ENCODE data around the gene CCL25.

Gene CCL25

DNA sequence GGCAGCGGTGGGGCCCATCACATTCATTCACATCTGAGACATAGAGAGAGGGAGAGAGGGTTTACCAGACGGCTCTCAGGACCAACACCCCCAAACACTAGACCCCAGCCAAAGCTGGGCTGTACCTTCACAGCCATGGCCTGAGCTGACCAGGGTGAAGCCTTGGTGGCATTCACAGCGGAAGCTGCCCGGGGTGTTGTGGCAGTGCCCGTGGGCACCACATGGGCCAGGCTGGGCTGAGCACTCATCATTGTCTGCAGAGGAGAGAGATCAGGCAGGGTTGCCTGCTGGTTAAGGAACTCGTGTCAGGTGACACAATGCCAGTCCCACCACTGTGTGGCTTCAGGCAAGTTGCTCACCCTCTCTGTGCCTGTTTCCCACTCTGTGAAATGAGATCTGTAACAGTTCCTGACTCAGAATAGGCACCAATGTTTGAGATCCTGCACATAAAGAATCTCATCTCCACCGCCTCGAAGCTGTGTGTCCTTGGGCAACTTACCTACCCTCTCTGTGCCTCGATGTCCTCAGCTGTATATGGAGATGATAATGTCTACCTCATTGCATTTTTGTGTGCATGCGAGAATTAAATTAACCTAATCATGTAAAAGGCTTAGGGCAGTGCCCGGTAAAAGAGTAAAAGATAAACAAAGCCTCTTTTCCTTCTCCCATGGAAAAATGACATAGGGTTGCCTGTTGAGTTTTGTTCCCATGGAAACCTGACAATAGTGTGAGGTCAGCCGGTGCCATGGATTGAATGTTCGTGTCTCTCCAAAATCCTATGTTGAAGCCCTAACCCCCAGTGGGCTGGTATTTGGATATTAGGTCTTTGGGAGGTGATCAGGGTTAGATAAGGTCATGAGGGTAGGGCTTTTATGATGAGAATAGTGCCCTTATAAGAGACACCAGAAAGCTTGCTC lies 22.9 kb downstream of the CCL25 start:
- Histone ChIP-seq H3K4me1 (ENCODE audit: control insufficient read depth, insufficient read depth, low read length) (no peaks in the 10 kb centered on the region), H3K4me3 (ENCODE audit: low read length) (no peak overlapping the region), H3K27me3 (ENCODE audit: control insufficient read depth, insufficient read depth, low read length) (peaks cover 5% of the 10 kb centered on the region)

DNA sequence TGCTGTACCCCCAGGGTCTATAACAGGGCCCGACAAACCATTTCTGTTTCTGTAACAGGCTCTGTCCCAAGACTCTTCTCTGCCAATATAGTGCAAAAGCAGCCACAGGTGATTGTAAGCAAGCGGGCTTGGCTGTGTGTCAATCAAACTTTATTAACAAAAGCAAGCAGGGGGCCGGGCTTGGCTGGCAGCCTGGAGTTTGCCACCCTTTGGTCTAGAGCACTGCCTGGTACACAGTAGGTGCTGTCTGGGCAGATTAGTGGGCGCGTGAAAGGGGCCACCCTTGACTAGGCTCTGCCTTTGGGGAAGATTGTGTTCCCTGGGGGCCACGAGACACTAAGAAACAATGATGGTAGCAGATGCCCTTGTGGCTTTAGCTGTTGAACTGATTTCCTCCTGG lies 27.4 kb downstream of the CCL25 start:
- Histone ChIP-seq H3K36me3 (ENCODE audit: insufficient read depth, low read length) (no peaks in the 10 kb centered on the region), H3K4me2 (ENCODE audit: low read length) (no peak overlapping the region), H3K4me1 (ENCODE audit: control insufficient read depth, insufficient read depth, low read length) (no peaks in the 10 kb centered on the region), H3K9ac (ENCODE audit: low read depth, low read length) (no peak overlapping the region), H3K9me3 (replicated peaks; ENCODE audit: low read length) (no peaks in the 10 kb centered on the region), H3K27me3 (ENCODE audit: control insufficient read depth, insufficient read depth, low read length) (peaks cover 5% of the 10 kb centered on the region), H3K4me3 (ENCODE audit: low read length) (no peak overlapping the region)

More for the DNA sequence above, 22.9 kb downstream of the CCL25 start:
- H3K4me2 ChIP-seq (ENCODE audit: low read length) = no peak overlapping the region
- no peaks in the 10 kb centered on the region for H3K36me3 ChIP-seq (ENCODE audit: insufficient read depth, low read length)
- peaks cover 3% of the 10 kb centered on the region for H3K9me3 ChIP-seq (replicated peaks; ENCODE audit: low read length)
- H3K9ac ChIP-seq (ENCODE audit: low read depth, low read length) = no peak overlapping the region

DNA sequence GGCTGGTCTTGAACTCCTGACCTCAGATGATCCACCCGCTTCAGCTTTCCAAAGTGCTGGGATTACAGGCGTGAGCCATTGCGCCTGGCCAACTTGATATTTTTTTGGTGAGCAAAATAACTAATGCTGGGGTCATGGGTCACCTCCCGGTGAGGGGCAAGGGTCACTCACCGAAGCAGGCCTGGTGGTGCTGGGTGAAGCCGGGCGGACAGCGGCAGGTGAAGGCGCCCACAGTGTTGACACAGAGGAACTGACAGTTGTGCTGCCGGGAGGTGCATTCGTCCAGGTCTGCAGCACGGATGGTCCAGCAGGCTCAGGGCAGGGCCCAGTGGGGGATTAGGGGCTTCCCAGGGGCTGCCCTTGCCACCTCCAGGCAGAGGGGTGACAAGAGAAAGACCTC lies 28.3 kb downstream of the CCL25 start:
- Histone ChIP-seq H3K9me3 (replicated peaks; ENCODE audit: low read length) (no peaks in the 10 kb centered on the region), H3K36me3 (ENCODE audit: insufficient read depth, low read length) (no peaks in the 10 kb centered on the region), H3K4me1 (ENCODE audit: control insufficient read depth, insufficient read depth, low read length) (no peaks in the 10 kb centered on the region), H3K4me3 (ENCODE audit: low read length) (no peak overlapping the region), H3K27me3 (ENCODE audit: control insufficient read depth, insufficient read depth, low read length) (peaks cover 5% of the 10 kb centered on the region), H3K9ac (ENCODE audit: low read depth, low read length) (no peak overlapping the region), H3K4me2 (ENCODE audit: low read length) (no peak overlapping the region)

GRCh38 chr19:8081569-8082550 lies 29.3 kb downstream of the CCL25 start:
- peaks cover 5% of the 10 kb centered on the region for H3K27me3 ChIP-seq (ENCODE audit: control insufficient read depth, insufficient read depth, low read length)
- H3K36me3 ChIP-seq (ENCODE audit: insufficient read depth, low read length) = no peaks in the 10 kb centered on the region
- H3K4me3 ChIP-seq (ENCODE audit: low read length) = no peak overlapping the region
- H3K4me1 ChIP-seq (ENCODE audit: control insufficient read depth, insufficient read depth, low read length) = no peaks in the 10 kb centered on the region
- no peak overlapping the region for H3K9ac ChIP-seq (ENCODE audit: low read depth, low read length)
- H3K9me3 ChIP-seq (replicated peaks; ENCODE audit: low read length) = no peaks in the 10 kb centered on the region
- no peak overlapping the region for H3K4me2 ChIP-seq (ENCODE audit: low read length)

DNA sequence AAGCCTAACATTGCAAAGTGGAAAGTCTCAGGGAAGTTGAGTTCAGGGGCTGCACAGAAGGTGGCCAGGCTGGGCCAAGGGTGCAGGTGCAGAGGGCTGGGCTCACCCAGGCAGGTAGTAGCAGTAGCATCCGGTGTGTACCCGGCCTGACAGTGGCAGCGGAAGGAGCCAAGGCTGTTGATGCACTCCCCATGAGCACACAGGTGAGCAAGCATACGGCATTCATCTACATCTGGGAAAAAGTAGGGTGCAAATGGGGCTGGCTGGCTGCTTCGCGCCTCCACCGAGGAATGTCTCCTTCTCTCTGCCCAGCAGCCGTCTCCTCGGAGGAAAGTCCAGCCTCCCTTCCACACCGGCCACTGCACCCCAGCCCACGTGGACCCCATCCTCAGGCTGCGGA lies 30.6 kb downstream of the CCL25 start:
- Histone ChIP-seq H3K36me3 (ENCODE audit: insufficient read depth, low read length) (no peaks in the 10 kb centered on the region), H3K4me2 (ENCODE audit: low read length) (no peak overlapping the region), H3K9me3 (replicated peaks; ENCODE audit: low read length) (peaks cover 3% of the 10 kb centered on the region), H3K4me3 (ENCODE audit: low read length) (no peak overlapping the region), H3K4me1 (ENCODE audit: control insufficient read depth, insufficient read depth, low read length) (no peaks in the 10 kb centered on the region), H3K9ac (ENCODE audit: low read depth, low read length) (no peak overlapping the region), H3K27me3 (ENCODE audit: control insufficient read depth, insufficient read depth, low read length) (peaks cover 2% of the 10 kb centered on the region)

DNA sequence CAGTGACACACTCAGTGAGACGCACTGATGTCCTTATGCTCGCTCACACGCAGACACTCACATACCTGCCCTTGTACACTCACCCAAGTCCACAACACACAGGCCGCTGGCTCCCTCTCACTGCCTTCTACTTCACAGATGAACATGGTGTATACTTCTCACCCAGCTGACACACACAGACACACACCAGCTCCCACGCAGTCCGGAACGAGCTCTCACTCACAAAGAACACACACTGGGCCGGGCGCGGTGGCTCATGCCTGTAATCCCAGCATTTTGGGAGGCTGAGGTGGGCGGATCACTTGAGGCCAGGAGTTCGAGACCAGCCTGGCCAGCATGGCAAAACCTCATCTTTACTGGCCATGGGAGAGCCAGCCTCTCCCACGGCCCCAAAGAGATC lies 31.6 kb downstream of the CCL25 start:
- no peaks in the 10 kb centered on the region for H3K27me3 ChIP-seq (ENCODE audit: control insufficient read depth, insufficient read depth, low read length)

GRCh38 chr19:8085598-8086408 lies 33.2 kb downstream of the CCL25 start:
- no peaks in the 10 kb centered on the region for H3K36me3 ChIP-seq (ENCODE audit: insufficient read depth, low read length)
- no peak overlapping the region for H3K4me2 ChIP-seq (ENCODE audit: low read length)
- no peaks in the 10 kb centered on the region for H3K27me3 ChIP-seq (ENCODE audit: control insufficient read depth, insufficient read depth, low read length)
- H3K4me3 ChIP-seq (ENCODE audit: low read length) = no peak overlapping the region
- H3K9ac ChIP-seq (ENCODE audit: low read depth, low read length) = no peak overlapping the region
- H3K4me1 ChIP-seq (ENCODE audit: control insufficient read depth, insufficient read depth, low read length) = no peaks in the 10 kb centered on the region
- peaks cover 7% of the 10 kb centered on the region for H3K9me3 ChIP-seq (replicated peaks; ENCODE audit: low read length)

More for the DNA sequence above, 31.6 kb downstream of the CCL25 start:
- Histone ChIP-seq H3K4me1 (ENCODE audit: control insufficient read depth, insufficient read depth, low read length) (no peaks in the 10 kb centered on the region), H3K9me3 (replicated peaks; ENCODE audit: low read length) (peaks cover 4% of the 10 kb centered on the region), H3K4me3 (ENCODE audit: low read length) (no peak overlapping the region), H3K36me3 (ENCODE audit: insufficient read depth, low read length) (no peaks in the 10 kb centered on the region), H3K4me2 (ENCODE audit: low read length) (no peak overlapping the region), H3K9ac (ENCODE audit: low read depth, low read length) (no peak overlapping the region)

DNA sequence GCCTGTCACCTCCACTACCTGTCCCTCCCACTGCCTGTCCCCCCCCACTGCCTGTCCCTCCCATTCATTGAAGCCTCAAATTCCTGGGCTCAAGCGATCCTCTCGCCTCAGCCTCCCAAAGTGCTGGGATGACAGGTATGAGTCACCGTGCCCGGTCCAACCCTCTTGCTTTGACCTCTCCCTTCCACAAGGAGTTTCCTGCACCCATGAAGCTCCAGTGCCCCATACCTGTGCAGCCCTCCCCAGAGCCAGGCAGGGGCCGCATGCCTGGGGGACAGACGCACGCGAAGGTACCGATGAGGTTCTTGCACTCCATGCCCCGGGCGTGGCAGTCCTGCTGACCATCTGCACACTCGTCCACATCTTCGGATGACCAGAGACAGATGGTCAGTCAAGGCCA lies 34.3 kb downstream of the CCL25 start:
- H3K4me3 ChIP-seq (ENCODE audit: low read length) = no peak overlapping the region

GRCh38 chr19:8087876-8088275 lies 35.3 kb downstream of the CCL25 start:
- Histone ChIP-seq H3K9me3 (replicated peaks; ENCODE audit: low read length) (peaks cover 7% of the 10 kb centered on the region), H3K36me3 (ENCODE audit: insufficient read depth, low read length) (no peaks in the 10 kb centered on the region), H3K4me2 (ENCODE audit: low read length) (no peak overlapping the region), H3K9ac (ENCODE audit: low read depth, low read length) (no peak overlapping the region), H3K4me1 (ENCODE audit: control insufficient read depth, insufficient read depth, low read length) (no peaks in the 10 kb centered on the region), H3K4me3 (ENCODE audit: low read length) (no peak overlapping the region), H3K27me3 (ENCODE audit: control insufficient read depth, insufficient read depth, low read length) (no peaks in the 10 kb centered on the region)

More for the DNA sequence above, 34.3 kb downstream of the CCL25 start:
- Histone ChIP-seq H3K4me1 (ENCODE audit: control insufficient read depth, insufficient read depth, low read length) (no peaks in the 10 kb centered on the region), H3K9me3 (replicated peaks; ENCODE audit: low read length) (peaks cover 7% of the 10 kb centered on the region), H3K36me3 (ENCODE audit: insufficient read depth, low read length) (no peaks in the 10 kb centered on the region), H3K9ac (ENCODE audit: low read depth, low read length) (no peak overlapping the region), H3K27me3 (ENCODE audit: control insufficient read depth, insufficient read depth, low read length) (no peaks in the 10 kb centered on the region), H3K4me2 (ENCODE audit: low read length) (no peak overlapping the region)

DNA sequence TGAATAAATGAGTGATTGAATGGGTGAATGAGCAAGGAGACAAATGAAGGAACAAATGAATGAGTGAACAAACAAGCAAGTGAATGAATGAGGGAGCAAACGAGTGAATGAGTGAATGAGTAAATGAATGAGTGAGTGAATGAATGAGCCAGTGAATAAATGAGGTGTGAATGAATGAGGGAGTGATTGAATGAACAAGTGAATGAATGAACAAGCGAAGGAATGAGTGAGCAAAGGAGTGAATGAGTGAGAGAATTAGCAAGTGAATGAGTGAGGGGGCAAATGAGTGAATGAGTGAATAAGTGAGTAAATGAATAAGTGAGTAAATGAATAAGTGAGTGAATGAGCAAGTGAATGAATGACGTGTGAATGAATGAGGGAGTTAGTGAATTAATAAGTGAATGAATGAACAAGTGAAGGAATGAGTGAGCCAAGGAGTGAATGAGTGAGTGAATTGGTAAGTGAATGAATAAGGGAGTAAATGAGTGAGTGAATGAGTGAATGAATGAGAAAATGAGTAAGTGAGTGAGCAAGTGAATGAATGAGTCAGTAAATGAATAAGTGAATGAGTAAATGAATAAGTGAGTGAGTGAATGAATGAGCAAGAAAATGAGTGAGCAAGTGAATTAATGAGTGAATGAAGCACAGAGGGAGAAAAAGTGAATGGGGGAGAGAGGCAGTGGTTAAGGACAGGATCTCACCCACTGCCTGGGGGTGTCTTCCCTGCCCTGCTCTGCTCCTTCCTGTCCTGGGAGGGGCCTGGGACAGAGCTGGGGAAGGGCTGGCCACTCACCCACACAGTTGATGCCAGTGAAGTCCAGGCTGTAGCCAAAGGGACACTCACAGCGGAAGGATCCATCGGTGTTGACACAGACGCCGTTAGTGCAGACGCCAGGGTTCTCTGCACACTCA lies 36.4 kb downstream of the CCL25 start:
- peaks cover 7% of the 10 kb centered on the region for H3K9me3 ChIP-seq (replicated peaks; ENCODE audit: low read length)
- H3K9ac ChIP-seq (ENCODE audit: low read depth, low read length) = no peak overlapping the region

More for the DNA sequence above, 36.4 kb downstream of the CCL25 start:
- Histone ChIP-seq H3K4me1 (ENCODE audit: control insufficient read depth, insufficient read depth, low read length) (no peaks in the 10 kb centered on the region), H3K36me3 (ENCODE audit: insufficient read depth, low read length) (no peaks in the 10 kb centered on the region), H3K27me3 (ENCODE audit: control insufficient read depth, insufficient read depth, low read length) (no peaks in the 10 kb centered on the region), H3K4me2 (ENCODE audit: low read length) (no peak overlapping the region), H3K4me3 (ENCODE audit: low read length) (no peak overlapping the region)

Measured in skeletal muscle satellite cell (primary cell).